Measurements from ENCODE around the gene GFPT2. TPM values are rescaled to one million over a fixed set of nuclear protein-coding genes. Genes with fewer than 3 reads are reported as not detected.

GFPT2 gene
- total RNA-seq, 1 donor from 2014 or later, result 15.7 TPM

- H3K4me1 Mint-ChIP-seq, result no peaks in the 10 kb centered on the region
- peaks cover 6% of the 10 kb centered on the region for H3K27me3 Mint-ChIP-seq (ENCODE audit: low read depth)
- TF ChIP-seq CTCF (IDR thresholded peaks at IDR 0.05; ENCODE audit: unreplicated experiment), result no peak
- no peak overlapping the region for H3K27ac Mint-ChIP-seq
- H3K36me3 Mint-ChIP-seq, result no peaks in the 10 kb centered on the region
- H3K9me3 Mint-ChIP-seq, result no peaks in the 10 kb centered on the region
- no peak overlapping the region for H3K4me3 Mint-ChIP-seq
- no peak for DNase-seq (ENCODE audit: low spot score in 2 of 2, unreplicated experiment in 2 of 2)
Observed at GRCh38 chr5:180376511-180376910, 23.4 kb upstream of the GFPT2 start.

GRCh38 chr5:180375955-180376354, 22.8 kb upstream of the GFPT2 start:
- Mint-ChIP-seq H3K27me3 (ENCODE audit: low read depth) (peaks cover 6% of the 10 kb centered on the region), H3K9me3 (no peaks in the 10 kb centered on the region), H3K4me1 (no peaks in the 10 kb centered on the region)

GRCh38 chr5:180375291-180375690, 22.2 kb upstream of the GFPT2 start:
- no peak for DNase-seq (ENCODE audit: low spot score in 2 of 2, unreplicated experiment in 2 of 2)
- peaks cover 6% of the 10 kb centered on the region for H3K27me3 Mint-ChIP-seq (ENCODE audit: low read depth)
- no peaks in the 10 kb centered on the region for H3K36me3 Mint-ChIP-seq
- H3K4me1 Mint-ChIP-seq, result no peaks in the 10 kb centered on the region
- H3K4me3 Mint-ChIP-seq, result no peak overlapping the region
- H3K27ac Mint-ChIP-seq, result no peak overlapping the region
- no peak for TF ChIP-seq CTCF (IDR thresholded peaks at IDR 0.05; ENCODE audit: unreplicated experiment)
- H3K9me3 Mint-ChIP-seq, result no peaks in the 10 kb centered on the region

More at GRCh38 chr5:180375955-180376354, 22.8 kb upstream of the GFPT2 start:
- DNase-seq (ENCODE audit: low spot score in 2 of 2, unreplicated experiment in 2 of 2), result no peak
- Mint-ChIP-seq H3K4me3 (no peak overlapping the region), H3K27ac (no peak overlapping the region), H3K36me3 (no peaks in the 10 kb centered on the region)
- TF ChIP-seq CTCF (IDR thresholded peaks at IDR 0.05; ENCODE audit: unreplicated experiment), result no peak

GRCh38 chr5:180373870-180374269, 20.7 kb upstream of the GFPT2 start:
- Mint-ChIP-seq H3K4me3 (no peak overlapping the region), H3K9me3 (no peaks in the 10 kb centered on the region), H3K27me3 (ENCODE audit: low read depth) (peaks cover 6% of the 10 kb centered on the region), H3K27ac (no peak overlapping the region), H3K4me1 (no peaks in the 10 kb centered on the region), H3K36me3 (no peaks in the 10 kb centered on the region)
- DNase-seq (ENCODE audit: low spot score in 2 of 2, unreplicated experiment in 2 of 2), result no peak
- no peak for TF ChIP-seq CTCF (IDR thresholded peaks at IDR 0.05; ENCODE audit: unreplicated experiment)

- Mint-ChIP-seq H3K9me3 (no peaks in the 10 kb centered on the region), H3K4me1 (no peaks in the 10 kb centered on the region), H3K4me3 (no peak overlapping the region), H3K27me3 (ENCODE audit: low read depth) (peaks cover 6% of the 10 kb centered on the region), H3K36me3 (no peaks in the 10 kb centered on the region), H3K27ac (no peak overlapping the region)
- DNase-seq (ENCODE audit: low spot score in 2 of 2, unreplicated experiment in 2 of 2), result no peak
- no peak for TF ChIP-seq CTCF (IDR thresholded peaks at IDR 0.05; ENCODE audit: unreplicated experiment)
Observed at GRCh38 chr5:180373454-180373853, 20.3 kb upstream of the GFPT2 start.

GRCh38 chr5:180371949-180372348, 18.8 kb upstream of the GFPT2 start:
- H3K27me3 Mint-ChIP-seq (ENCODE audit: low read depth), result peaks cover 6% of the 10 kb centered on the region
- H3K4me3 Mint-ChIP-seq, result no peak overlapping the region
- H3K36me3 Mint-ChIP-seq, result no peaks in the 10 kb centered on the region
- no peak overlapping the region for H3K27ac Mint-ChIP-seq
- TF ChIP-seq CTCF (IDR thresholded peaks at IDR 0.05; ENCODE audit: unreplicated experiment), result no peak
- no peak for DNase-seq (ENCODE audit: low spot score in 2 of 2, unreplicated experiment in 2 of 2)
- no peaks in the 10 kb centered on the region for H3K9me3 Mint-ChIP-seq
- no peaks in the 10 kb centered on the region for H3K4me1 Mint-ChIP-seq
